ENCODE data around the gene ASIC2. TPM values are rescaled to one million over a fixed set of nuclear protein-coding genes. Genes with fewer than 3 reads are reported as not detected.

ASIC2 gene
- total and polyA plus RNA-seq, 10 donors = not detected

DNA sequence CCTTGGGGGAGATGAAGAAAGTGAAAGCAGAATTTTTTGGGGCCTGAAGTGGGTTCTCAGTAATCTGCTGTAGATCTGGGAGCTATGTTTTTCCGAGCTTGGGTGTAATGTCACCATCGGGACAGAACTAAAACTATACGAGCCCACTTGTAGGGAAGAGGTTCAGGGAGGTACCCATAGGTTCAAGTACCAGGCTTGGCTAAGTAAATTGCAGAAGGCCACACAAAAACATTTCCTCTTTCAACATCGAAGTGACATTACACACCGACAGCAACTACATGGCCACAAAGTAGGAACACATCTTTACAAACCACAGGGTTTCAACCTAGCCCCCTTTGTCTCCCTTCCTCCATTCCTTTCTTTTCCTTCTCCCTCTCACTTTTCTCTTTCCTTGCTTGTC lies 10.2 kb upstream of the ASIC2 start:
- no peak overlapping the region for H3K27ac ChIP-seq
- DNase-seq = no peak
- WGBS, 5 donors = 47 to 57% (median 53%) methylated on average over 5 of the region's 5 CpGs
- H3K4me3 ChIP-seq = no peak overlapping the region
- no peak for TF ChIP-seq POLR2AphosphoS5 (IDR thresholded peaks at IDR 0.05)
- no peak for TF ChIP-seq POLR2A (IDR thresholded peaks at IDR 0.05)
- TF ChIP-seq, protein P1, sequence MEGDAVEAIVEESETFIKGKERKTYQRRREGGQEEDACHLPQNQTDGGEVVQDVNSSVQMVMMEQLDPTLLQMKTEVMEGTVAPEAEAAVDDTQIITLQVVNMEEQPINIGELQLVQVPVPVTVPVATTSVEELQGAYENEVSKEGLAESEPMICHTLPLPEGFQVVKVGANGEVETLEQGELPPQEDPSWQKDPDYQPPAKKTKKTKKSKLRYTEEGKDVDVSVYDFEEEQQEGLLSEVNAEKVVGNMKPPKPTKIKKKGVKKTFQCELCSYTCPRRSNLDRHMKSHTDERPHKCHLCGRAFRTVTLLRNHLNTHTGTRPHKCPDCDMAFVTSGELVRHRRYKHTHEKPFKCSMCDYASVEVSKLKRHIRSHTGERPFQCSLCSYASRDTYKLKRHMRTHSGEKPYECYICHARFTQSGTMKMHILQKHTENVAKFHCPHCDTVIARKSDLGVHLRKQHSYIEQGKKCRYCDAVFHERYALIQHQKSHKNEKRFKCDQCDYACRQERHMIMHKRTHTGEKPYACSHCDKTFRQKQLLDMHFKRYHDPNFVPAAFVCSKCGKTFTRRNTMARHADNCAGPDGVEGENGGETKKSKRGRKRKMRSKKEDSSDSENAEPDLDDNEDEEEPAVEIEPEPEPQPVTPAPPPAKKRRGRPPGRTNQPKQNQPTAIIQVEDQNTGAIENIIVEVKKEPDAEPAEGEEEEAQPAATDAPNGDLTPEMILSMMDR (IDR thresholded peaks at IDR 0.05 in 8 of 11, conservative IDR thresholded peaks at IDR 0.05 in 3 of 11) = no peak
- intact Hi-C loops (cut with DNase I; ENCODE audit: low total_unique reads) = no loop called here
- H3K36me3 ChIP-seq = no peaks in the 10 kb centered on the region
- H3K4me1 ChIP-seq = no peaks in the 10 kb centered on the region
- H3K9me3 ChIP-seq = peaks cover 0 to 11% (median 3%) of the 10 kb centered on the region in 8 donors
- peaks cover 0 to 23% (median 0%) of the 10 kb centered on the region in 7 donors for H3K27me3 ChIP-seq (replicated peaks in 1 of 7)

DNA sequence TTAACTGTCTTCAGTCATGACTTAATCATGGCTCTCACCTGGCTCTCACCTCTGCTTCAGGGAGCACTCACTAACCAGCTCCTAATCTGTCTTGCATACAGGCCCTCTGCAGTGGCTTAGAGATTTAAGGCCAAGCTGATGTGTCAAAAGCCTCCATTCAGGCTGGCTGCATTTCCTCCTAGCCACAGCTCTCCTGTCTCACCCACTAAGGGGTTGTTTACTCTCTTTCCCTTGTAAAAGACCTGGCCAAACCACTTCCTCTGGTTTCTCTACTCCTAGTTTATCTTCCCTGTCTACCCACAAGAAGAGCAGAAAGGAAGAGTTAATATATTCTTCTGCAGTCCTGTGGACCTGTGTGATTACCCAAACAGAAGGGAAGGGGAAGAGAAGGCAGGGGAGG lies 9.3 kb upstream of the ASIC2 start:
- TF ChIP-seq, protein P1 (IDR thresholded peaks at IDR 0.05 in 8 of 11, conservative IDR thresholded peaks at IDR 0.05 in 3 of 11) = no peak
- no peak for TF ChIP-seq POLR2AphosphoS5 (IDR thresholded peaks at IDR 0.05)
- no peak for TF ChIP-seq POLR2A (IDR thresholded peaks at IDR 0.05)
- no peak for DNase-seq
- no peak overlapping the region for H3K27ac ChIP-seq
- H3K4me1 ChIP-seq = no peaks in the 10 kb centered on the region
- intact Hi-C loops (cut with DNase I; ENCODE audit: low total_unique reads) = no loop called here
- peaks cover 0 to 11% (median 3%) of the 10 kb centered on the region in 8 donors for H3K9me3 ChIP-seq
- no peak overlapping the region for H3K4me3 ChIP-seq
- H3K27me3 ChIP-seq (replicated peaks in 1 of 7) = peaks cover 0 to 21% (median 0%) of the 10 kb centered on the region in 7 donors
- no peaks in the 10 kb centered on the region for H3K36me3 ChIP-seq

DNA sequence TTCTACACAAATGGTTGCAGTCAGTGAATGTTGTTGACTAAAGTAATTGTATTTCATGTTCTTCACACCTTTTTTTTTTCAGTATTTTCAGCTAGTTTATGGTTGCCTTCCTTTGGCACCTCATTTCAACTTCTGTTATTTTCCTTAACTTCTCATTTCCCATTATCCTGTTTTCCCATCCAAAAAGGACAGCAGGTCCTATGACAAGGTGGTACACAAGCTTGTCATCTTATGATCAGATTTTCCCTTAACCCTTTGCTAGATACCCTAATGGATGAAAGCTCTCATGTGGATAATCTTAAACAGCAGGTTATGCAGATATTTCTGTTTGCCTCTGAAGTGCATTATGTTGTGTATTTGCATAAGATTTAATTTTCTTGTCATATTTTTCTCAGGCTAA lies 7.1 kb upstream of the ASIC2 start:
- Histone ChIP-seq H3K36me3 (no peaks in the 10 kb centered on the region), H3K4me3 (no peak overlapping the region), H3K9me3 (peaks cover 0 to 11% (median 3%) of the 10 kb centered on the region in 8 donors), H3K27ac (no peak overlapping the region), H3K27me3 (replicated peaks in 1 of 7) (peaks cover 0 to 30% (median 0%) of the 10 kb centered on the region in 7 donors), H3K4me1 (no peaks in the 10 kb centered on the region)
- TF ChIP-seq POLR2AphosphoS5 (IDR thresholded peaks at IDR 0.05) (no peak), POLR2A (IDR thresholded peaks at IDR 0.05) (no peak)
- TF ChIP-seq, protein P1 (IDR thresholded peaks at IDR 0.05 in 8 of 11, conservative IDR thresholded peaks at IDR 0.05 in 3 of 11) = no peak
- no peak for DNase-seq
- intact Hi-C loops (cut with DNase I; ENCODE audit: low total_unique reads) = no loop called here

DNA sequence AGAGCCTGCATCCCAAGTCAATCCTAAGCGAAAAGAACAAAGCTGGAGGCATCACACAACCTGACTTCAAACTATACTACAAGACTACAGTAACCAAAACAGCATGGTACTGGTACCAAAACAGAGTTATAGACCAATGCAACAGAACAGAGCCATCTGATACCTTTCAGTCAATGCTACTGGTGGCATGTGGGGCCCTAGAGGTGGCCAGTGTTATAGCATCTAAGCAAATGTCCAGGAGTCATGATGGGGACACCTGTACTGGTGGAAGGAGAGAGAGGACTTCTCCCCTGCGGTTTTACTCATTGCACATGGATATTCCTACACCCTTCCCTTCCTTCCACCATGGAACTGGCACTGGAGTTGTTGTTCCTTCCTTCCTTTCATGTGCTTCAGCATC lies 6.0 kb upstream of the ASIC2 start:
- Histone ChIP-seq H3K4me1 (no peaks in the 10 kb centered on the region), H3K9me3 (peaks cover 0 to 11% (median 3%) of the 10 kb centered on the region in 8 donors), H3K27me3 (replicated peaks in 1 of 7) (peaks cover 0 to 38% (median 9%) of the 10 kb centered on the region in 7 donors), H3K4me3 (no peak overlapping the region), H3K36me3 (no peaks in the 10 kb centered on the region), H3K27ac (no peak overlapping the region)
- 76 to 85% (median 81%) methylated on average over 2 of the region's 2 CpGs for WGBS, 5 donors
- TF ChIP-seq POLR2AphosphoS5 (IDR thresholded peaks at IDR 0.05) (no peak), POLR2A (IDR thresholded peaks at IDR 0.05) (no peak)
- TF ChIP-seq, protein P1 (IDR thresholded peaks at IDR 0.05 in 8 of 11, conservative IDR thresholded peaks at IDR 0.05 in 3 of 11) = no peak
- intact Hi-C loops (cut with DNase I; ENCODE audit: low total_unique reads) = no loop called here
- no peak for DNase-seq
